Fibroblast of pulmonary artery (primary cell): ENCODE measurements around the gene ZBTB43.

Experiments
- DNase-seq: peaks from one replicate; pipeline ENCODE4 v3.0.0-alpha.2; 2010; ENCODE audit warnings: low read depth
- H3K4me3 ChIP-seq: replicated peaks from 2 replicates; pipeline ENCODE4 v1.5.1; 2011; ENCODE audit warnings: low read depth, mild to moderate bottlenecking, control low read depth, low read length, moderate library complexity
- CTCF ChIP-seq: IDR thresholded peaks from 2 replicates; pipeline ENCODE4 v1.5.1; 2011; ENCODE audit warnings: mild to moderate bottlenecking, control low read depth, low read length, inconsistent platforms; ENCODE audit errors: missing control alignments

Gene ZBTB43

GRCh38 chr9:126791406-126792230 is 13.2 kb upstream of the ZBTB43 start:
- DNase-seq = peak; percentile 79
- no peak overlapping the region for H3K4me3 ChIP-seq
- no peak for TF ChIP-seq CTCF

GRCh38 chr9:126793686-126794417 is 11.0 kb upstream of the ZBTB43 start:
- DNase-seq = no peak
- no peak for TF ChIP-seq CTCF
- H3K4me3 ChIP-seq = no peak overlapping the region

GRCh38 chr9:126794441-126794840 is 10.4 kb upstream of the ZBTB43 start:
- DNase-seq = no peak
- TF ChIP-seq CTCF = no peak
- H3K4me3 ChIP-seq = no peak overlapping the region

GRCh38 chr9:126796758-126797157 is 8.1 kb upstream of the ZBTB43 start:
- DNase-seq = no peak
- no peak overlapping the region for H3K4me3 ChIP-seq
- TF ChIP-seq CTCF = no peak

GRCh38 chr9:126797903-126798302 is 6.9 kb upstream of the ZBTB43 start:
- H3K4me3 ChIP-seq = no peak overlapping the region
- no peak for DNase-seq
- TF ChIP-seq CTCF = no peak

- H3K4me3 ChIP-seq = no peak overlapping the region
- TF ChIP-seq CTCF = no peak
- no peak for DNase-seq
These were observed 5.8 kb upstream of the ZBTB43 start for GRCh38 chr9:126799034-126799433.
